ENCODE measurements around the gene GRIK4.

Gene GRIK4

GRCh38 chr11:120625565-120625964 is 114.0 kb downstream of the GRIK4 start:
- Mint-ChIP-seq H3K4me1 (ENCODE audit: low read depth) (no peaks in the 10 kb centered on the region), H3K27me3 (peaks cover 15% of the 10 kb centered on the region), H3K36me3 (ENCODE audit: low read depth) (no peaks in the 10 kb centered on the region), H3K4me3 (no peak overlapping the region), H3K9me3 (no peaks in the 10 kb centered on the region), H3K27ac (no peak overlapping the region)
- no peak for DNase-seq

GRCh38 chr11:120626791-120627190 is 115.2 kb downstream of the GRIK4 start:
- Mint-ChIP-seq H3K4me1 (ENCODE audit: low read depth) (no peaks in the 10 kb centered on the region), H3K27ac (no peak overlapping the region), H3K36me3 (ENCODE audit: low read depth) (no peaks in the 10 kb centered on the region), H3K27me3 (peaks cover 15% of the 10 kb centered on the region), H3K4me3 (no peak overlapping the region), H3K9me3 (no peaks in the 10 kb centered on the region)
- no peak for DNase-seq

GRCh38 chr11:120627327-120628163 is 116.0 kb downstream of the GRIK4 start:
- Mint-ChIP-seq H3K4me3 (no peak overlapping the region), H3K36me3 (ENCODE audit: low read depth) (no peaks in the 10 kb centered on the region), H3K9me3 (no peaks in the 10 kb centered on the region), H3K27me3 (peaks cover 11% of the 10 kb centered on the region), H3K4me1 (ENCODE audit: low read depth) (no peaks in the 10 kb centered on the region), H3K27ac (no peak overlapping the region)
- no peak for DNase-seq

- Mint-ChIP-seq H3K27me3 (peaks cover 3% of the 10 kb centered on the region), H3K4me3 (no peak overlapping the region), H3K9me3 (no peaks in the 10 kb centered on the region), H3K27ac (no peak overlapping the region), H3K4me1 (ENCODE audit: low read depth) (no peaks in the 10 kb centered on the region), H3K36me3 (ENCODE audit: low read depth) (no peaks in the 10 kb centered on the region)
- no peak for DNase-seq
Measured at GRCh38 chr11:120629407-120630080, 118.0 kb downstream of the GRIK4 start.

GRCh38 chr11:120630122-120630521 is 118.6 kb downstream of the GRIK4 start:
- Mint-ChIP-seq H3K27ac (no peak overlapping the region), H3K36me3 (ENCODE audit: low read depth) (no peaks in the 10 kb centered on the region), H3K4me1 (ENCODE audit: low read depth) (no peaks in the 10 kb centered on the region), H3K4me3 (no peak overlapping the region), H3K27me3 (no peaks in the 10 kb centered on the region), H3K9me3 (no peaks in the 10 kb centered on the region)
- DNase-seq: no peak

- Mint-ChIP-seq H3K4me3 (no peak overlapping the region), H3K9me3 (no peaks in the 10 kb centered on the region), H3K27ac (no peak overlapping the region), H3K4me1 (ENCODE audit: low read depth) (no peaks in the 10 kb centered on the region), H3K36me3 (ENCODE audit: low read depth) (no peaks in the 10 kb centered on the region), H3K27me3 (peaks cover 2% of the 10 kb centered on the region)
- no peak for DNase-seq
Measured at GRCh38 chr11:120632579-120632978, 121.0 kb downstream of the GRIK4 start.

- Mint-ChIP-seq H3K9me3 (no peaks in the 10 kb centered on the region), H3K4me3 (no peak overlapping the region), H3K27ac (no peak overlapping the region), H3K4me1 (ENCODE audit: low read depth) (no peaks in the 10 kb centered on the region), H3K27me3 (peaks cover 2% of the 10 kb centered on the region), H3K36me3 (ENCODE audit: low read depth) (no peaks in the 10 kb centered on the region)
- no peak for DNase-seq
Measured at GRCh38 chr11:120633616-120634393, 122.3 kb downstream of the GRIK4 start.

GRCh38 chr11:120634706-120635105 is 123.2 kb downstream of the GRIK4 start:
- Mint-ChIP-seq H3K27ac (no peak overlapping the region), H3K4me3 (no peak overlapping the region), H3K4me1 (ENCODE audit: low read depth) (no peaks in the 10 kb centered on the region), H3K27me3 (peaks cover 8% of the 10 kb centered on the region), H3K9me3 (no peaks in the 10 kb centered on the region), H3K36me3 (ENCODE audit: low read depth) (no peaks in the 10 kb centered on the region)
- no peak for DNase-seq

GRCh38 chr11:120635136-120635810 is 123.7 kb downstream of the GRIK4 start:
- H3K4me3 Mint-ChIP-seq: no peak overlapping the region
- no peaks in the 10 kb centered on the region for H3K4me1 Mint-ChIP-seq (ENCODE audit: low read depth)
- H3K27ac Mint-ChIP-seq: no peak overlapping the region
- H3K27me3 Mint-ChIP-seq: peaks cover 11% of the 10 kb centered on the region
- no peak for DNase-seq
- no peaks in the 10 kb centered on the region for H3K9me3 Mint-ChIP-seq
- H3K36me3 Mint-ChIP-seq (ENCODE audit: low read depth): no peaks in the 10 kb centered on the region

GRCh38 chr11:120637131-120637530 is 125.6 kb downstream of the GRIK4 start:
- DNase-seq: no peak
- Mint-ChIP-seq H3K4me1 (ENCODE audit: low read depth) (no peaks in the 10 kb centered on the region), H3K27me3 (peaks cover 17% of the 10 kb centered on the region), H3K36me3 (ENCODE audit: low read depth) (no peaks in the 10 kb centered on the region), H3K9me3 (no peaks in the 10 kb centered on the region), H3K4me3 (no peak overlapping the region), H3K27ac (no peak overlapping the region)

- no peak overlapping the region for H3K4me3 Mint-ChIP-seq
- H3K27me3 Mint-ChIP-seq: peaks cover 32% of the 10 kb centered on the region
- no peaks in the 10 kb centered on the region for H3K36me3 Mint-ChIP-seq (ENCODE audit: low read depth)
- no peak for DNase-seq
- no peak overlapping the region for H3K27ac Mint-ChIP-seq
- H3K4me1 Mint-ChIP-seq (ENCODE audit: low read depth): no peaks in the 10 kb centered on the region
- no peaks in the 10 kb centered on the region for H3K9me3 Mint-ChIP-seq
Measured at GRCh38 chr11:120642196-120642894, 130.8 kb downstream of the GRIK4 start.

GRCh38 chr11:120643284-120643683 is 131.7 kb downstream of the GRIK4 start:
- Mint-ChIP-seq H3K9me3 (no peaks in the 10 kb centered on the region), H3K27ac (no peak overlapping the region), H3K36me3 (ENCODE audit: low read depth) (no peaks in the 10 kb centered on the region), H3K27me3 (peaks cover 34% of the 10 kb centered on the region), H3K4me3 (no peak overlapping the region), H3K4me1 (ENCODE audit: low read depth) (no peaks in the 10 kb centered on the region)
- no peak for DNase-seq

GRCh38 chr11:120645639-120646038 is 134.1 kb downstream of the GRIK4 start:
- H3K36me3 Mint-ChIP-seq (ENCODE audit: low read depth): no peaks in the 10 kb centered on the region
- no peak overlapping the region for H3K4me3 Mint-ChIP-seq
- DNase-seq: no peak
- peaks cover 36% of the 10 kb centered on the region for H3K27me3 Mint-ChIP-seq
- H3K27ac Mint-ChIP-seq: no peak overlapping the region
- no peaks in the 10 kb centered on the region for H3K4me1 Mint-ChIP-seq (ENCODE audit: low read depth)
- no peaks in the 10 kb centered on the region for H3K9me3 Mint-ChIP-seq

- Mint-ChIP-seq H3K9me3 (no peaks in the 10 kb centered on the region), H3K36me3 (ENCODE audit: low read depth) (no peaks in the 10 kb centered on the region), H3K4me1 (ENCODE audit: low read depth) (no peaks in the 10 kb centered on the region), H3K4me3 (no peak overlapping the region), H3K27ac (no peak overlapping the region), H3K27me3 (peaks cover 36% of the 10 kb centered on the region)
- no peak for DNase-seq
Measured at GRCh38 chr11:120646206-120646605, 134.7 kb downstream of the GRIK4 start.
